Fibroblast of skin of scalp (primary cell): ENCODE data around the gene SORCS1.

Experiments used
- DNase-seq: peaks from one replicate; pipeline ENCODE4 v3.0.0-alpha.2; 2013

Gene SORCS1

GRCh38 chr10:107104026-107104652 lies 60.4 kb downstream of the SORCS1 start:
- no peak for DNase-seq

GRCh38 chr10:107103174-107104025 lies 61.1 kb downstream of the SORCS1 start:
- DNase-seq = no peak

GRCh38 chr10:107098326-107098725 lies 66.2 kb downstream of the SORCS1 start:
- no peak for DNase-seq

GRCh38 chr10:107094824-107095522 lies 69.5 kb downstream of the SORCS1 start:
- no peak for DNase-seq

GRCh38 chr10:107092321-107092720 lies 72.2 kb downstream of the SORCS1 start:
- DNase-seq = no peak

- peak; percentile 1 for DNase-seq
These were observed 73.4 kb downstream of the SORCS1 start for GRCh38 chr10:107091126-107091525.

- DNase-seq = no peak
These were observed 78.6 kb downstream of the SORCS1 start for GRCh38 chr10:107085665-107086525.

- no peak for DNase-seq
These were observed 81.0 kb downstream of the SORCS1 start for GRCh38 chr10:107083388-107084009.

- no peak for DNase-seq
These were observed 82.9 kb downstream of the SORCS1 start for GRCh38 chr10:107081644-107082043.

- DNase-seq = no peak
These were observed 89.4 kb downstream of the SORCS1 start for GRCh38 chr10:107075117-107075516.

- no peak for DNase-seq
These were observed 91.7 kb downstream of the SORCS1 start for GRCh38 chr10:107072786-107073185.

GRCh38 chr10:107072028-107072427 lies 92.5 kb downstream of the SORCS1 start:
- DNase-seq = no peak

GRCh38 chr10:107071301-107071700 lies 93.2 kb downstream of the SORCS1 start:
- no peak for DNase-seq

- DNase-seq = no peak
These were observed 96.7 kb downstream of the SORCS1 start for GRCh38 chr10:107067843-107068242.

GRCh38 chr10:107064075-107064474 lies 100.4 kb downstream of the SORCS1 start:
- DNase-seq = no peak

GRCh38 chr10:107059872-107060271 lies 104.6 kb downstream of the SORCS1 start:
- DNase-seq = no peak

- no peak for DNase-seq
These were observed 105.3 kb downstream of the SORCS1 start for GRCh38 chr10:107059068-107059804.

GRCh38 chr10:107058331-107058730 lies 106.2 kb downstream of the SORCS1 start:
- DNase-seq = no peak

- DNase-seq = no peak
These were observed 108.3 kb downstream of the SORCS1 start for GRCh38 chr10:107056182-107056581.

GRCh38 chr10:107054469-107055156 lies 109.9 kb downstream of the SORCS1 start:
- DNase-seq = no peak

GRCh38 chr10:107051769-107052168 lies 112.7 kb downstream of the SORCS1 start:
- DNase-seq = no peak
